ENCODE measurements around the gene THY1. TPM values are rescaled to one million over a fixed set of nuclear protein-coding genes. Genes with fewer than 3 reads are reported as not detected.

The THY1 gene
- total RNA-seq, 1 donor from 2014 or later: 75.4 TPM

DNA sequence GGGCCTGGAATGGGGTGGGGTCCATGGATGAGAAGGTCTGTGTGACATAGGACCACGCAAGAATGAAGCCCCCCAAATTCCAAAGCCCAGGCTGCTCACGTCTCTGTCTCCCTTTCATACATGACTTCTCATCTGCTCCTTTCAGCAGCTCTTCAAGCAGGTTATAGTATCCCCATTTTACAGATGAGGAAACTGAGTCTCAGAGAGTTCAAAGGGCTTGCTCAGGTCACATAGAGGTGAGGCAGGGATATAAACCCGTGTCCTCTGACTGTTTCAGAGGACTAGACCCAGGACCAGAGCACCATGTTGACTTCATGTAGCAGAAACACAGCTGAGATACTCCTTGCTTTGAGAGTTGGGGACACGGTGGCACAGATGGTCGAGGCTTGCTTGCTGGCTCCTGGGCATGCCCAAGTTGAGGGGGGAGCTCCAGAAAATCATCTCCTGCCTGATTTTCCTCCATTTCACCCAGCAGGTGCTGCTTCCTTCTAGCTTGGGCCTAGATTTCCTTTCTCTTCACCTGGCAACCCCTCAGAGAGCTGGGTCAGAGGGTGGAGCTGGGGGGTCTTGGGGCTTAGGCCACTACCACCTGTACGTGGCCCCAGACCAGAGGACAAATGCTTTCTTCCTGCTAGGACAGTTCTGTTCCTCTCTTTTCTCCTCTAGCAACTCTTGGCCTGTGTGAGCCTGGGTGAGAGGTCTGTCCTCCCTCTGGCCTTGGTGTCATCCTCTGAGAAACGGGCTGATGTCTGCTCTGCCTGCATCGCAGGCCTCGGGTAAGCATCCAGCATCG, 24.1 kb upstream of the THY1 start:
- DNase-seq (ENCODE audit: low read depth, low spot score): no peak
- no peaks in the 10 kb centered on the region for H3K9me3 Mint-ChIP-seq
- H3K4me3 Mint-ChIP-seq: no peak overlapping the region
- TF ChIP-seq, protein P1, sequence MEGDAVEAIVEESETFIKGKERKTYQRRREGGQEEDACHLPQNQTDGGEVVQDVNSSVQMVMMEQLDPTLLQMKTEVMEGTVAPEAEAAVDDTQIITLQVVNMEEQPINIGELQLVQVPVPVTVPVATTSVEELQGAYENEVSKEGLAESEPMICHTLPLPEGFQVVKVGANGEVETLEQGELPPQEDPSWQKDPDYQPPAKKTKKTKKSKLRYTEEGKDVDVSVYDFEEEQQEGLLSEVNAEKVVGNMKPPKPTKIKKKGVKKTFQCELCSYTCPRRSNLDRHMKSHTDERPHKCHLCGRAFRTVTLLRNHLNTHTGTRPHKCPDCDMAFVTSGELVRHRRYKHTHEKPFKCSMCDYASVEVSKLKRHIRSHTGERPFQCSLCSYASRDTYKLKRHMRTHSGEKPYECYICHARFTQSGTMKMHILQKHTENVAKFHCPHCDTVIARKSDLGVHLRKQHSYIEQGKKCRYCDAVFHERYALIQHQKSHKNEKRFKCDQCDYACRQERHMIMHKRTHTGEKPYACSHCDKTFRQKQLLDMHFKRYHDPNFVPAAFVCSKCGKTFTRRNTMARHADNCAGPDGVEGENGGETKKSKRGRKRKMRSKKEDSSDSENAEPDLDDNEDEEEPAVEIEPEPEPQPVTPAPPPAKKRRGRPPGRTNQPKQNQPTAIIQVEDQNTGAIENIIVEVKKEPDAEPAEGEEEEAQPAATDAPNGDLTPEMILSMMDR (conservative IDR thresholded peaks at IDR 0.05): no peak
- peak overlapping the region; percentile 64 for H3K27ac Mint-ChIP-seq (ENCODE audit: unreplicated experiment)
- no peaks in the 10 kb centered on the region for H3K36me3 Mint-ChIP-seq (ENCODE audit: low read depth)
- no peaks in the 10 kb centered on the region for H3K27me3 Mint-ChIP-seq (ENCODE audit: low read depth)
- no peaks in the 10 kb centered on the region for H3K4me1 Mint-ChIP-seq

- Mint-ChIP-seq H3K36me3 (ENCODE audit: low read depth) (no peaks in the 10 kb centered on the region), H3K27me3 (ENCODE audit: low read depth) (no peaks in the 10 kb centered on the region), H3K9me3 (no peaks in the 10 kb centered on the region), H3K27ac (ENCODE audit: unreplicated experiment) (no peak overlapping the region), H3K4me1 (no peaks in the 10 kb centered on the region), H3K4me3 (no peak overlapping the region)
- no peak for DNase-seq (ENCODE audit: low read depth, low spot score)
- TF ChIP-seq, protein P1 (conservative IDR thresholded peaks at IDR 0.05): no peak
These were observed 23.5 kb upstream of the THY1 start for GRCh38 chr11:119446434-119446833.

GRCh38 chr11:119445850-119446249, 22.9 kb upstream of the THY1 start:
- DNase-seq (ENCODE audit: low read depth, low spot score): no peak
- H3K4me1 Mint-ChIP-seq: no peaks in the 10 kb centered on the region
- TF ChIP-seq, protein P1 (conservative IDR thresholded peaks at IDR 0.05): no peak
- H3K27ac Mint-ChIP-seq (ENCODE audit: unreplicated experiment): no peak overlapping the region
- H3K36me3 Mint-ChIP-seq (ENCODE audit: low read depth): no peaks in the 10 kb centered on the region
- no peaks in the 10 kb centered on the region for H3K27me3 Mint-ChIP-seq (ENCODE audit: low read depth)
- no peak overlapping the region for H3K4me3 Mint-ChIP-seq
- no peaks in the 10 kb centered on the region for H3K9me3 Mint-ChIP-seq

GRCh38 chr11:119445379-119445778, 22.4 kb upstream of the THY1 start:
- no peak for DNase-seq (ENCODE audit: low read depth, low spot score)
- no peaks in the 10 kb centered on the region for H3K4me1 Mint-ChIP-seq
- H3K36me3 Mint-ChIP-seq (ENCODE audit: low read depth): no peaks in the 10 kb centered on the region
- H3K4me3 Mint-ChIP-seq: no peak overlapping the region
- H3K27me3 Mint-ChIP-seq (ENCODE audit: low read depth): no peaks in the 10 kb centered on the region
- no peak overlapping the region for H3K27ac Mint-ChIP-seq (ENCODE audit: unreplicated experiment)
- TF ChIP-seq, protein P1 (conservative IDR thresholded peaks at IDR 0.05): no peak
- H3K9me3 Mint-ChIP-seq: no peaks in the 10 kb centered on the region

DNA sequence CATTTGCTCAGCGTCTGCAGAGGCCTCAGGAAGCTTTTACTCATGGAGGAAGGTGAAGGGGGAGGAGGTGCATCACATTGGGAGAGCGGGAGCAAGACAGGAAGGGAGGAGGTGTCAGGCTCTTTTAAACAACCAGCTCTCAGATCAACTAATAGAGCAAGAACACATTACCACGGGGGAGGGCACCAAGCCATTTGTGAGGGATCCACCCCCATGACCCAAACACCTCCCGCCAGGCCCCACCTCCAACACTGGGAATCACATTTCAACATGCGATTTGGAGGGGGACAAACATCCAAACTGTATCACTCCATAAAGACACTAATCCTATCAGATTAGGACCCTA, 18.9 kb upstream of the THY1 start:
- Mint-ChIP-seq H3K9me3 (peaks cover 2% of the 10 kb centered on the region), H3K27ac (ENCODE audit: unreplicated experiment) (no peak overlapping the region), H3K36me3 (ENCODE audit: low read depth) (no peaks in the 10 kb centered on the region), H3K4me3 (no peak overlapping the region), H3K27me3 (ENCODE audit: low read depth) (no peaks in the 10 kb centered on the region), H3K4me1 (peaks cover 9% of the 10 kb centered on the region)
- TF ChIP-seq, protein P1 (conservative IDR thresholded peaks at IDR 0.05): no peak
- DNase-seq (ENCODE audit: low read depth, low spot score): no peak
